Transverse colon (tissue), 4 donors: ENCODE data around the gene NPAS3. TPM values are rescaled to one million over a fixed set of nuclear protein-coding genes. Genes with fewer than 3 reads are reported as not detected.

Experiments used
- DNase-seq: peaks from one replicate; pipeline ENCODE4 v3.0.0-alpha.2; 2019
- H3K27ac ChIP-seq, 4 donors: fragments of 200-600 bp; sonication (generic); 2 replicates each; pipeline ENCODE4 v1.5.1; 2016 to 2018; ENCODE audit warnings: inconsistent platforms in 4 of 4
- H3K27me3 ChIP-seq: fragments of 200-600 bp; sonication (generic); 2 replicates; pipeline ENCODE4 v1.5.1; 2017; ENCODE audit warnings: inconsistent platforms
- H3K36me3 ChIP-seq, 4 donors: fragments of 200-600 bp; sonication (generic); 2 replicates each; pipeline ENCODE4 v1.5.1; 2017 to 2019; ENCODE audit warnings: inconsistent platforms in 4 of 4
- H3K4me1 ChIP-seq, 4 donors: fragments of 200-600 bp; sonication (generic); 2 replicates each; pipeline ENCODE4 v1.5.1; 2017 to 2020; ENCODE audit warnings: inconsistent platforms in 4 of 4
- H3K4me3 ChIP-seq, 4 donors: fragments of 200-600 bp; sonication (generic); 1 replicate in 1 of 4; 2 replicates in 3 of 4; pipeline versions ENCODE4 v1.5.1 to v1.6.1; 2017 to 2019; ENCODE audit warnings: inconsistent platforms in 4 of 4
- H3K9me3 ChIP-seq, 2 donors: fragments of 200-600 bp; sonication (generic); 2 replicates each; pipeline ENCODE4 v1.5.1; 2017 to 2019; ENCODE audit warnings: inconsistent platforms in 2 of 2
- CTCF ChIP-seq, 5 experiments: fragments of 200-600 bp in 3 of 5; fragments of 450-650 bp in 2 of 5; sonication (generic) in 3 of 5; IDR thresholded peaks; 1 replicate in 2 of 5; 2 replicates in 3 of 5; pipeline ENCODE4 v1.5.1; 2016 to 2017; ENCODE audit warnings: antibody characterized with exemption in 5 of 5, inconsistent platforms in 3 of 5, mild to moderate bottlenecking in 2 of 5, moderate library complexity in 1 of 5
- EP300 ChIP-seq: sonication (generic); formaldehyde crosslinking; IDR thresholded peaks from one replicate; pipeline ENCODE4 v1.6.1; 2017; ENCODE audit warnings: antibody characterized with exemption, low read depth
- POLR2A ChIP-seq: fragments of 450-650 bp; IDR thresholded peaks from one replicate; pipeline ENCODE4 v1.6.1; 2016; ENCODE audit warnings: antibody characterized with exemption, mild to moderate bottlenecking, moderate library complexity
- POLR2AphosphoS5 ChIP-seq, 3 donors: sonication (generic); formaldehyde crosslinking; IDR thresholded peaks; one replicate each; pipeline ENCODE4 v1.6.1; 2016; ENCODE audit warnings: antibody characterized with exemption in 3 of 3
- WGBS, 2 donors: methylation state at CpG; one replicate each; pipeline ENCODE4 v1.1.5; 2018; ENCODE audit warnings: low coverage in 1 of 2; 5-methylcytosine and 5-hydroxymethylcytosine counted together
- in situ Hi-C, 4 donors: fragments of 200-750 bp; cut with MboI; loops; one replicate each; pipeline versions ENCODE4 v1.15.0 to v1.15.1; 2017; ENCODE audit warnings: low sequenced_read_pairs in 3 of 4, low pct_ligation_motif_present in 1 of 4, low pct_unique_long_range_greater_than_20kb in 1 of 4
- intact Hi-C: fragments of 100-400 bp; cut with DNase I; formaldehyde crosslinking; loops from one replicate; pipeline ENCODE4 v1.15.1; 2023; ENCODE audit warnings: low total_unique reads
- total RNA-seq, 4 donors: library from RNA; depleted of rRNA; stranded (reverse); fragments of >200 nt; gene quantifications; one replicate each; pipeline ENCODE4 v1.1.0, GENCODE V29; 2016

The NPAS3 gene
- total RNA-seq, 4 donors from 2014 or later, result 0.96 to 6.4 (median 1.8) TPM

- Histone ChIP-seq H3K27me3 (no peaks in the 10 kb centered on the region), H3K36me3 (no peaks in the 10 kb centered on the region), H3K27ac (no peak overlapping the region), H3K4me3 (no peak overlapping the region), H3K4me1 (peaks cover 0 to 5% (median 2%) of the 10 kb centered on the region in 4 donors), H3K9me3 (no peaks in the 10 kb centered on the region)
- 79 to 89% methylated on average over 4 of the region's 4 CpGs for WGBS, 2 donors
- intact Hi-C loops, result no loop called here
- no peak for DNase-seq
- no peak for TF ChIP-seq EP300
- in situ Hi-C loops, result no loop called here
Observed at GRCh38 chr14:33505266-33505962, 566.7 kb downstream of the NPAS3 start.

GRCh38 chr14:33505963-33506329 is 567.3 kb downstream of the NPAS3 start:
- TF ChIP-seq EP300 (no peak), POLR2AphosphoS5 (IDR thresholded peaks at IDR 0.05) (no peak), CTCF (IDR thresholded peaks at IDR 0.05) (no peak), POLR2A (no peak)
- H3K27ac ChIP-seq, result no peak overlapping the region
- intact Hi-C loops, result no loop called here
- H3K4me3 ChIP-seq, result no peak overlapping the region
- in situ Hi-C loops, result no loop called here
- peaks cover 0 to 5% (median 2%) of the 10 kb centered on the region in 4 donors for H3K4me1 ChIP-seq
- no peaks in the 10 kb centered on the region for H3K9me3 ChIP-seq
- DNase-seq, result no peak
- no peaks in the 10 kb centered on the region for H3K36me3 ChIP-seq
- 62 to 70% methylated on average over 6 of the region's 6 CpGs for WGBS, 2 donors
- H3K27me3 ChIP-seq, result no peaks in the 10 kb centered on the region

GRCh38 chr14:33508126-33509062 is 569.7 kb downstream of the NPAS3 start:
- no peak for DNase-seq
- Histone ChIP-seq H3K27ac (no peak overlapping the region), H3K4me1 (peaks cover 0 to 5% (median 2%) of the 10 kb centered on the region in 4 donors), H3K9me3 (no peaks in the 10 kb centered on the region), H3K27me3 (no peaks in the 10 kb centered on the region), H3K36me3 (no peaks in the 10 kb centered on the region), H3K4me3 (no peak overlapping the region)
- in situ Hi-C loops (no loop called here), intact Hi-C loops (no loop called here)
- no peak for TF ChIP-seq POLR2AphosphoS5 (IDR thresholded peaks at IDR 0.05)
- TF ChIP-seq CTCF (IDR thresholded peaks at IDR 0.05), result no peak
- no peak for TF ChIP-seq POLR2A
- TF ChIP-seq EP300, result no peak
- WGBS, 2 donors, result 76 to 80% methylated on average over 6 to 9 of the region's 9 CpGs

GRCh38 chr14:33509454-33509853 is 570.8 kb downstream of the NPAS3 start:
- H3K27me3 ChIP-seq, result no peaks in the 10 kb centered on the region
- no peak for TF ChIP-seq POLR2A
- no peak for TF ChIP-seq EP300
- intact Hi-C loops, result no loop called here
- no peak overlapping the region for H3K27ac ChIP-seq
- H3K36me3 ChIP-seq, result no peaks in the 10 kb centered on the region
- in situ Hi-C loops, result no loop called here
- no peak overlapping the region for H3K4me3 ChIP-seq
- peaks cover 0 to 5% (median 2%) of the 10 kb centered on the region in 4 donors for H3K4me1 ChIP-seq
- no peak for DNase-seq
- H3K9me3 ChIP-seq, result no peaks in the 10 kb centered on the region
- WGBS, 2 donors, result 41 to 69% methylated on average over 3 of the region's 3 CpGs

- in situ Hi-C loops, result no loop called here
- H3K27me3 ChIP-seq, result no peaks in the 10 kb centered on the region
- no peak overlapping the region for H3K27ac ChIP-seq
- no peak for DNase-seq
- no peak overlapping the region for H3K4me3 ChIP-seq
- no peaks in the 10 kb centered on the region for H3K9me3 ChIP-seq
- 63 to 74% methylated on average over 3 to 6 of the region's 6 CpGs for WGBS, 2 donors
- H3K36me3 ChIP-seq, result no peaks in the 10 kb centered on the region
- H3K4me1 ChIP-seq, result peaks cover 0 to 5% (median 2%) of the 10 kb centered on the region in 4 donors
- intact Hi-C loops, result no loop called here
- TF ChIP-seq POLR2AphosphoS5 (IDR thresholded peaks at IDR 0.05) (no peak), EP300 (no peak), POLR2A (no peak), CTCF (IDR thresholded peaks at IDR 0.05) (no peak)
Observed at GRCh38 chr14:33510063-33510481, 571.4 kb downstream of the NPAS3 start.
